ENCODE results near the gene RGS2. TPM values are rescaled to one million over a fixed set of nuclear protein-coding genes. Genes with fewer than 3 reads are reported as not detected.

The RGS2 gene
- total RNA-seq: 10.7 and 67.1 TPM in 2 replicates

GRCh38 chr1:192808518-192809306 is at the start of gene RGS2:
RGS2 (plus strand) TSS chr1:192809039; CDS start chr1:192809072, 33 bp downstream.

Other genes starting within 250 kb of the RGS2 start
- gene RGS1, start 233.3 kb upstream of the RGS2 start, total RNA-seq: not detected in 2 replicates
- gene RGS13, start 172.9 kb upstream of the RGS2 start, total RNA-seq: under 0.01 TPM in 1 of 2 replicates, not detected in the other